RPMI7951 (cell line): ENCODE results near the gene CDK11B. TPM values are rescaled to one million over a fixed set of nuclear protein-coding genes. Genes with fewer than 3 reads are reported as not detected.
A peak's percentile ranks its signal among the peaks of the same experiment; 100 is the strongest.

ENCODE experiments used
- DNase-seq: peaks from one replicate; pipeline ENCODE4 v3.0.0-alpha.2; 2012; ENCODE audit warnings: low read depth
- total RNA-seq: library from RNA; depleted of rRNA; stranded (reverse); fragments of >200 nt; shearing (Covaris generic); gene quantifications from 2 replicates; pipeline ENCODE4 v1.2.3, GENCODE V29; 2014

Gene CDK11B
- total RNA-seq, 1 experiment from 2014 or later, result 10.0 TPM

DNA sequence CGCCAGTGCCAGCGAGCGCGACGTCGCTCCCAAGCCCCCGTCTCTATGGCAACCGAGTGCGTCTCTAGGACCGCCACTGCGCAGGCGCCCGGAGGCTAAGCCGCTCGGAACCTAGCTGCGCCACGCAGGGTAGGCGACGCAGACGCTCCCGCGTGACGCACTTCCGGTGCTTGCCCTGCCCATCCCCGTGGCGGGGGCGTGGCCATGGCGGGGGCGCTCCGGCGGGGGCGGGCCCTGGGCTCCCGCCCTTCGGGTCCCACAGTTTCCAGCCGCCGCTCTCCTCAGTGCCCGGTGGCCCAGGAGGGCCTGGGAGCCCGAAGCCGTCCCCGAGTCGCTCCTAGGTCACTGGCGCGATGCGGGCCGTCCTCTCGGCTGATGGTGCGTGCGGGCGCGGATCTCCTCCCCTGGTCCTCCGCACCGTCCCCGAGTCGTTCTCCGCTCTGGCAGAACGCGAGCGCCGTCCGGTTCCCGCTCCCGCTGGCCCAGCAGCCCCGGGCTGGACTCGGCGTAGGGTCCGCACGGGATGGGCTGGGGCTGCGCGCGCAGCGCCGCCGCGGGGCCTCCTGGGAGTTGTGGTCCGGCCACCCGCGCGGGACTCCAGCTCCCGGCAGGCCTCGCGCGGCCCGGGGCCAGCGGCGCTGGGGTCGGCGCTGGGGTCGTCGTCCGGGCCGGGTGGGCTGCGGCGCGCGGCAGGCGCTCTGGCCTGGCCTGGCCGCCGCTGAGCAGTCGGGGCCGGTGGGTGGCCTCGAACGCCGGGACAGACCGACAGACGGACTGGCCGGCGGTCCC, 43.4 kb downstream of the CDK11B start, which contains the start of gene MIB2:
TSS of gene MIB2 (plus strand) at position 245 of the 789 bp plus-strand sequence. CDS start 7,953 bp downstream, outside the sequence.
- DNase-seq, result peak; percentile 95

GRCh38 chr1:1614954-1615255, 43.9 kb downstream of the CDK11B start:
- DNase-seq, result no peak

- DNase-seq, result peak; percentile 67
Measured at GRCh38 chr1:1614204-1614953, 44.4 kb downstream of the CDK11B start.

DNA sequence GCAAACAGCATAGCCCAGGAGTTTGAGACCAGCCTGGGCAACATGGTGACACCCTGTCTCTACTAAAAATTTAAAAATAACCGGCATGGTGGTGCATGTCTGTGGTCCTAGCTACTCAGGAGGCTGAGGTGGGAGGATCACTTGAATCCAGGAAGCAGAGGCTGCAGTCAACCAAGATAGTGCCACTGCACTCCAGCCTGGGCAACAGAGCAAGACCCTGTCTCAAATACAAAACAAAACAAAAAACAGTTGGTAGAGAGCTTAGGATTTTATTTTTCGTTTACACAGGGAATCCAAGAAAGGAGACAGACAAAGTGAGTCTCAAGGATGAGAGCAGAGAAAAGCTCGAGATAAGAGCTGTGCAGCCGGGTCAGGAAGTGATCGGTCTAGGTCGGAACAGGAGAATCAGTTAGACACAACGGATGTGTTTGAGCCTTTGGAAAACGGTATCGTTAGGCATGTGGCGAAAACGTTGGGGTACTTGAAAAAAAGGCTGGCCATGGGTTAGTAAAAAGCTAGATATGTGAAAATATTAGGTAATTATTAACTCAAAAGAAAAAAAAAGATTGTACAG, 45.2 kb downstream of the CDK11B start:
- DNase-seq, result no peak

DNA sequence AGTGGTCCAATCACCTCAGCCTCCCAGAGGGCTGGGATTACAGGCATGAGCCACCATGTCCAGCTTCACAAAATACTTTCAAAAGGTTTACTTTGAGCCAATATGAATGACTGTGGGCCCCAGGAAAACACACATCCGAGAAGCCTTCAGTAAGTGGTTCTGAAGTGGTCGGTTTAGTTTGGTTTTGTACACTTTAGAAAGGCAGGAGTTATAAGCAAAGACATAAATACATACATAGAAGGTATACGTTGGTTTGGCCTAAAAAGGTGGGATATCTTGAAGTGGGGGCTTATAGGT, 46.8 kb downstream of the CDK11B start:
- DNase-seq, result no peak

GRCh38 chr1:1610796-1611195, 48.0 kb downstream of the CDK11B start:
- DNase-seq, result no peak

DNA sequence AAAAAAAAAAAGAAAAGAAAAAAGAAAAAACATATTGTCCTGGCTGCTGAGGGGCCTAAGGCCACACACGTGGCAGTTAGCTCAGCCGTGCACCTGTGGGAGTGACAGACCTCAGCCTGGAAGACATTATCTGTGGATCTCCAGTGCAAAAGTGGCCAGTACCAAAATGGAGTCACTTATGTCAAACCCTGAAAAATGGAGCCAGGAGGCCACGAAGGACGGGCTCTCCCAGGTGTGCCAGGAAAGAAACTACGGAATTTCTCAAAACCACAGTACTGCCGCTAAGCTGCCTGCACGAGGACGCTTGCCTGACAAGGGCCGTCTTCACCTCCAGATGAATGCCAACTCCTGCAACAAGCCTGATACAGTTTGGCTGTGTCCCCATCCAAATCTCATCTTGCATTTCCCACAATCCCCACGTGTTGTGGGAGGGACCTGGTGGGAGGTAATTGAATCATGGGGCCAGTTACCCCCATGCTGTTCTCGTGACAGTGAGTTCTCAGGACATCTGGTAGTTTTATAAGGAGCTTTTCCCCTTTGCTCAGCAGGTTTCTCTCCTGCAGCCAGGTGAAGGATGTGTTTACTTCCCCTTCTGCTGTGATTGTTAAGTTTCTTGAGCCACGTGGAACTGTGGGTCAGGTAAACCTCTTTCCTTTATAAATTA, 48.9 kb downstream of the CDK11B start:
- DNase-seq, result no peak

DNA sequence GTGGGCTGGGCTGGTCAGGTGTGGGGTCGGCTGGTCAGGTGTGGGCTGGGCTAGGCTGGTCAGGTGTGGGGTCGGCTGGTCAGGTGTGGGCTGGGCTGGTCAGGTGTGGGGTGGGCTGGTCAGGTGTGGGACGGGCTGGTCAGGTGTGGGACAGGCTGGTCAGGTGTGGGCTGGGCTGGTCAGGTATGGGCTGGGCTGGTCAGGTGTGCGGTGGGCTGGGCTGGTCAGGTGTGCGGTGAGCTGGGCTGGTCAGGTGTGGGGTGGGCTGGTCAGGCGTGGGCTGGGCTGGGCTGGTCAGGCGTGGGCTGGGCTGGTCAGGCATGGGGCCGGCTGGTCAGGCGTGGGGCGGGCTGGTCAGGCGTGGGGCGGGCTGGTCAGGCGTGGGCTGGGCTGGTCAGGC, 52.6 kb downstream of the CDK11B start:
- DNase-seq, result no peak

- no peak for DNase-seq
Measured at GRCh38 chr1:1605724-1606123, 53.1 kb downstream of the CDK11B start.

- no peak for DNase-seq
Measured at GRCh38 chr1:1605034-1605591, 53.7 kb downstream of the CDK11B start.

GRCh38 chr1:1604374-1605033, 54.3 kb downstream of the CDK11B start:
- DNase-seq, result no peak

GRCh38 chr1:1603671-1604373, 55.0 kb downstream of the CDK11B start:
- DNase-seq, result no peak

GRCh38 chr1:1602968-1603506, 55.8 kb downstream of the CDK11B start:
- DNase-seq, result no peak

DNA sequence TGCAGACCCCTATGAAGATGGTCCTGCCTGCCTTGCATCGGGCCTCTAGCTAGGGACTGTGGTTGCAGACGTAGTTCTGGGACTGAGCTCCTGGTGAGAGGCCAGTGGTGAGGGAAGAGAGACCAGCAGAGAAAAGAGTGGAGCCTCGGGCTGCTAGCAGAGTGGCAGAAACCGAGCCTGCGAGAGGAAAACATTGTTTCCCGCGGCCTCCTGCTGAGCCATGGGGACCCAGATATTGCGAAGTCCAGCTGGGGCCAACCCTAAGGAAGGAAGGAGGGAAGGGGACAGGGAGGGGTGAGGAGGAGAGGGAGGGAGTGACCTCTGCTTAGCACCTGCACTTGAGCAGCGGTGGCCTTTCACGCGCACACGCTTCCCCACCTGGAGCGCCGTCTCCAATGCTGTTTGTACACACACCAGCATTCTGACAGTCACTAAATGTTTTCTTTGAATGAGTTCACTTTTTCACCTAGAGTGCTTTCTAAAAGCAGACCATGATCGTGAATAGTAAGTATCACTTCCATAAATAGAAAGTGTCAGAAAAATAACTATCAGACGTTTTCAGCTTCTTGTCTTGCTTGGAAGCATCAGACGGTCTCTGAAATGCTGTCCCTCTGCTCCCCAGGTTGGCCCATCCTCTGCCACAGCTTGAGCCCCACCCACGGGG, 56.4 kb downstream of the CDK11B start:
- no peak for DNase-seq

- DNase-seq, result no peak
Measured at GRCh38 chr1:1601564-1602303, 57.1 kb downstream of the CDK11B start.

DNA sequence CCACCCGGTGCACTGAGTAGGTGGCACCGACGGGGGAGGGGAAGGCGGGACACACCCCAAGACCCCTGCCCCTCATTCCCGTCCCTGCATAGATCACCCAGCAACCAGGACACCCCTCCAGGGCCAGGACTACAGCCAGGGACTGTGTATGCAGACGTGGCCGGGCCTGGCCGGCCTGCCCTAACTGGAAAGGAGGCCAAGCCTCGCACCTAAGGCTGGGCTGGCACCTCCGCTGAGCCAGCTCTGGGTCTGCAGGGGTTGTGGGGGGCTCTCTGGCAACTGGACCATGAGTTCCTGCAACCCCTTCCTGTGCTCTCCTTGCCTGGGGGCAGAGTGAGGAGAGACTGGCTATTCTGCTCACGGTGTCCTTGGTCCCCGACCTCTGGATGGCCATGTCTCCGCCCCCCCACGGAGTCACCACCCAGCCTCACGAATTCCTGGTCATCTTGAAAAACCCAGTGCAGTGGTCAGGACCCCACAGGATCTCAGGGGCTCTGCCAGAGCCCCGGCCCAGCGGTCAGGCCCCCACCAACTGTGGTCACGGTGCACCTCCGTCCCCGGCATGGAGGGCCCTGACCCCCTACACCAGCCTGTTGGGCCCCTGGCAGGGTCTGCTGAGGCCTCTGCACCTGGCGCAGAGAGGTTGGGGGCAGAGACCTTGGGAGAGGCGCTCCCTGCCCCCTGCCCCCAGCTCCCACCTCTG, 57.8 kb downstream of the CDK11B start:
- no peak for DNase-seq

DNA sequence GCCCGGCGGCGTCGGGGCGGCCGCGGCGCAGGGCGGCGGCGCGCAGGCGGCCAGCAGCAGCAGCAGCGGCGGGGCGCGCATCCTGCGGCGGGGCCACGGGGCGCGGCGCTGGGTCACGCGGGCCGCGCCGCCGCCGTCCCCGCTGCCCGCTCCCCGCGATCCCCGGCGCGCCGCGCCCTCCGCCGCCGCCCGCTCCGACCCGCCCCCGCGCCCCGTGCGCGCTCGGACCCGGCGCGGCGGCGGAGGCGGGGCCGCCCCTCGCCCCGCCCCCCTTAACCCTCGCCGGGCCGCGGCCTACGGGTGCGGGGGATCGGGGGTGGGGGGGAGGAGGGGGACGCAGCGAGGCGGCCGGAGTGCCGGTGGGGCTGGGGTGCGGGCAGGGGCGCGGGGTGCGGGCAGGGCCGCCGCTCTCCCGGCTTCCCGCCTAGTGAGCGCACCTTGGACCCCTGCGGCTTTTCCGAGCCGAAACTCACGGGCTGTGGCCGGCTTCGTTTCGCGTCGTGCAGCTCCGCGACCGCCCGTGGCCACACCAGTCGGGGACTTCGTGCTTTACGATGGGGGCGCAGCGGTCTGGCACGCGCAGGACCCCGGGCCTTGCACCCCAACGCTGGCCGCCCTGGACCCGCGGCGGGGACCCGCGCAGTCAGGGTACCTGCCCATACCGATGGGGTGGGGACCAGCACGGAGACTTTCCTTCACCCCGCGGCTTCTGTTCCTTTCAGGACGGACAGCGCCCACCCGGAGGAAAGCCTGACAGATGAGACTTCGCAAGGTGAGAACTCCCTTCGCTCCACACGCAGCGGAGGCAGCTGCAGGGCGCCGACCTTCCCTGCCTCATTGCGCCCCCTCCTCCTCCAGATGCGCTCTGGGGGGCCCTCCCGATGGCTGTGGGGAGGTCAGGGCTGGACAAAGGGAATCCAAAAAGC, 58.6 kb downstream of the CDK11B start, which contains the start of gene FNDC10:
TSS of gene FNDC10 (minus strand) at position 201 of the 926 bp plus-strand sequence. CDS start at position 81, 120 bp downstream.
- DNase-seq, result no peak
